OCI-LY3 (cell line): ENCODE data around the gene NAT9.

Experiments
- H2AFZ ChIP-seq: fragments of 200-600, 300-600 bp; shearing (Covaris generic); 2 replicates; pipeline ENCODE4 v1.6.0; 2014; ENCODE audit warnings: antibody characterized with exemption, low read depth, low read length
- H3K27ac ChIP-seq: fragments of 200-600, 300-600 bp; sonication (generic); 2 replicates; pipeline ENCODE4 v1.5.1; 2014; ENCODE audit warnings: mild to moderate bottlenecking, low read length, moderate library complexity, mixed read lengths
- H3K27me3 ChIP-seq: fragments of 200-600, 300-600 bp; sonication (generic); 2 replicates; pipeline ENCODE4 v1.6.1; 2014; ENCODE audit warnings: low read depth, low read length, mixed read lengths
- H3K36me3 ChIP-seq: fragments of 200-600, 300-600 bp; sonication (generic); replicated peaks from 2 replicates; pipeline ENCODE3; 2014; ENCODE audit warnings: low read depth, low read length, mixed read lengths
- H3K4me1 ChIP-seq: fragments of 300-600, 200-600 bp; sonication (generic); 2 replicates; pipeline ENCODE4 v1.6.1; 2014; ENCODE audit warnings: low read length, mixed read lengths
- H3K4me2 ChIP-seq: fragments of 200-600, 300-600 bp; sonication (generic); 2 replicates; pipeline ENCODE4 v1.6.1; 2014; ENCODE audit warnings: low read length, mixed read lengths
- H3K4me3 ChIP-seq: fragments of 300-600, 200-600 bp; sonication (generic); 2 replicates; pipeline ENCODE4 v1.5.1; 2014; ENCODE audit warnings: antibody characterized with exemption, mild to moderate bottlenecking, low read length, moderate library complexity
- H3K79me2 ChIP-seq: fragments of 300-600, 200-600 bp; shearing (Covaris generic); 2 replicates; pipeline ENCODE4 v1.6.1; 2014; ENCODE audit warnings: mild to moderate bottlenecking, low read length, mixed read lengths
- H3K9ac ChIP-seq: fragments of 300-600, 200-600 bp; shearing (Covaris generic); 2 replicates; pipeline ENCODE4 v1.6.0; 2014; ENCODE audit warnings: mild to moderate bottlenecking, low read length, moderate library complexity
- H3K9me3 ChIP-seq: fragments of 200-600, 300-600 bp; shearing (Covaris generic); 2 replicates; pipeline ENCODE4 v1.6.1; 2014; ENCODE audit warnings: low read length, mixed read lengths; ENCODE audit not compliant: insufficient read depth
- H4K20me1 ChIP-seq: fragments of 200-600, 300-600 bp; sonication (generic); 2 replicates; pipeline ENCODE4 v1.6.1; 2016; ENCODE audit warnings: low read length, mixed read lengths; ENCODE audit not compliant: insufficient read depth
- CTCF ChIP-seq: fragments of 200-600, 300-600 bp; sonication (generic); IDR thresholded peaks from 2 replicates; pipeline ENCODE4 v1.5.1; 2014; ENCODE audit warnings: antibody characterized with exemption, low read length, low read depth
- EZH2phosphoT487 ChIP-seq: fragments of 200-600 bp; shearing (Covaris generic); IDR thresholded peaks from 2 replicates; pipeline ENCODE4 v1.6.1; 2018; ENCODE audit warnings: antibody characterized with exemption, mixed run types, low read depth

Gene NAT9

GRCh38 chr17:74815550-74816370, 39.6 kb upstream of the NAT9 start:
- H4K20me1 ChIP-seq, result no peaks in the 10 kb centered on the region
- H3K4me2 ChIP-seq, result no peak overlapping the region
- H3K9me3 ChIP-seq, result no peaks in the 10 kb centered on the region
- peak; percentile 35 for TF ChIP-seq CTCF
- no peak for TF ChIP-seq EZH2phosphoT487
- H2AFZ ChIP-seq, result no peak overlapping the region
- H3K4me3 ChIP-seq, result no peak overlapping the region
- no peaks in the 10 kb centered on the region for H3K27me3 ChIP-seq
- no peaks in the 10 kb centered on the region for H3K4me1 ChIP-seq
- H3K27ac ChIP-seq, result no peak overlapping the region
- H3K9ac ChIP-seq, result no peak overlapping the region
- no peaks in the 10 kb centered on the region for H3K79me2 ChIP-seq
- no peaks in the 10 kb centered on the region for H3K36me3 ChIP-seq

GRCh38 chr17:74815067-74815466, 38.9 kb upstream of the NAT9 start:
- no peaks in the 10 kb centered on the region for H3K27me3 ChIP-seq
- no peaks in the 10 kb centered on the region for H3K36me3 ChIP-seq
- no peaks in the 10 kb centered on the region for H3K79me2 ChIP-seq
- H3K4me2 ChIP-seq, result no peak overlapping the region
- H3K9me3 ChIP-seq, result no peaks in the 10 kb centered on the region
- H3K4me1 ChIP-seq, result no peaks in the 10 kb centered on the region
- H3K4me3 ChIP-seq, result no peak overlapping the region
- no peak overlapping the region for H3K27ac ChIP-seq
- no peaks in the 10 kb centered on the region for H4K20me1 ChIP-seq
- no peak overlapping the region for H2AFZ ChIP-seq
- no peak overlapping the region for H3K9ac ChIP-seq
- TF ChIP-seq CTCF (no peak), EZH2phosphoT487 (no peak)

- H3K9me3 ChIP-seq, result no peaks in the 10 kb centered on the region
- TF ChIP-seq EZH2phosphoT487 (no peak), CTCF (peak; percentile 26)
- H3K27me3 ChIP-seq, result no peaks in the 10 kb centered on the region
- no peak overlapping the region for H3K4me3 ChIP-seq
- H4K20me1 ChIP-seq, result no peaks in the 10 kb centered on the region
- H3K4me1 ChIP-seq, result no peaks in the 10 kb centered on the region
- no peak overlapping the region for H3K4me2 ChIP-seq
- no peaks in the 10 kb centered on the region for H3K36me3 ChIP-seq
- H3K27ac ChIP-seq, result no peak overlapping the region
- H3K9ac ChIP-seq, result no peak overlapping the region
- H3K79me2 ChIP-seq, result no peaks in the 10 kb centered on the region
- no peak overlapping the region for H2AFZ ChIP-seq
Observed at GRCh38 chr17:74814453-74814852, 38.3 kb upstream of the NAT9 start.

GRCh38 chr17:74812109-74813009, 36.2 kb upstream of the NAT9 start:
- TF ChIP-seq CTCF (no peak), EZH2phosphoT487 (no peak)
- H3K27ac ChIP-seq, result no peak overlapping the region
- no peak overlapping the region for H3K4me2 ChIP-seq
- H3K27me3 ChIP-seq, result no peaks in the 10 kb centered on the region
- no peak overlapping the region for H3K4me3 ChIP-seq
- no peaks in the 10 kb centered on the region for H3K79me2 ChIP-seq
- no peaks in the 10 kb centered on the region for H4K20me1 ChIP-seq
- H3K9ac ChIP-seq, result no peak overlapping the region
- no peaks in the 10 kb centered on the region for H3K4me1 ChIP-seq
- no peaks in the 10 kb centered on the region for H3K9me3 ChIP-seq
- no peaks in the 10 kb centered on the region for H3K36me3 ChIP-seq
- H2AFZ ChIP-seq, result no peak overlapping the region
